HG02763 (cell line): Measurements from ENCODE around the gene PERM1.
"Not testable (repeated sequence)": the region's sequence is repeated elsewhere in the genome, so short reads cannot be mapped to it uniquely, and the experiment has no call there.

Experiments
- ATAC-seq: cut with Tn5 transposase; IDR thresholded peaks from one replicate; pipeline ENCODE4 v1.9.1; 2021; ENCODE audit warnings: mild to moderate bottlenecking, moderate library complexity; ENCODE audit not compliant: unreplicated experiment

PERM1 gene

DNA sequence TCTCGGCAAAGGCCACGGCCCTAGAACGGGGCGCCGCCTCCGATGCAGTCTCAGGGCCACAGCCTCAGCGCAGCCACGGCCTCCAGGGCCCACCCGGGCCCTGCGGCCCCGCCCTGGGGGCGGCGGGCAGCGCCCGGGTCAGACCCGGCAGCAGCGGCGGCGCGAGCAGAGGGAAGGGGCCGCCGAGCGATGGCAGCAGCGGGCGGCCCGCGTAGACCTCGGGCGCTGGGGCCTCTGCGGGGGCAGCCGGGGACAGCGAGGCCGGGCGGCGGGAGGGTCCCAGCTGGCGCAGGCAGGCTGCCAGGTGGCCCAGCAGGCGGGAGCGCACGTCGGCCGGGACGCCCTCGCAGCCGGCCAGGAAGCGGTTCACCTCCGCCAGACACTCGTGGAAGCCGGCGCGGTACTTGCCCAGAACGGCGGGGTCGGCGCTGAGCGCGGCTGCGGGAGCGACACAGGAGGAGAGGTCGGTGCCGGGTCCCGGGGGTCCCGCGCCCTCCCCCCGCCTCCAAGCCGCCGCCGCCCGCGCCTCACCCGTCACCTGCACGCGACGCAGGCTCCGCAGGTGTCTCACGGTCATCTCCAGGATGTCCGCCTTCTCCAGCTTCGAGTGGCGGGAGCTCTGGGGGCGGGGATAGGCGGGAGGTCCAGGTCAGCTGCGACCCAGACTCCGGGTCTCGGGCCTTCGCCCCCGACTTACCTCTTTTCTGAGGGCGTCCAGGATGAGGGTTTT is 17.3 kb upstream of the PERM1 start:
- ATAC-seq: no peak

GRCh38 chr1:998745-998994 is 16.8 kb upstream of the PERM1 start:
- ATAC-seq: no peak

GRCh38 chr1:997993-998744 is 16.3 kb upstream of the PERM1 start:
- ATAC-seq: no peak

- no peak for ATAC-seq
Observed at GRCh38 chr1:997713-997992, 15.8 kb upstream of the PERM1 start.

DNA sequence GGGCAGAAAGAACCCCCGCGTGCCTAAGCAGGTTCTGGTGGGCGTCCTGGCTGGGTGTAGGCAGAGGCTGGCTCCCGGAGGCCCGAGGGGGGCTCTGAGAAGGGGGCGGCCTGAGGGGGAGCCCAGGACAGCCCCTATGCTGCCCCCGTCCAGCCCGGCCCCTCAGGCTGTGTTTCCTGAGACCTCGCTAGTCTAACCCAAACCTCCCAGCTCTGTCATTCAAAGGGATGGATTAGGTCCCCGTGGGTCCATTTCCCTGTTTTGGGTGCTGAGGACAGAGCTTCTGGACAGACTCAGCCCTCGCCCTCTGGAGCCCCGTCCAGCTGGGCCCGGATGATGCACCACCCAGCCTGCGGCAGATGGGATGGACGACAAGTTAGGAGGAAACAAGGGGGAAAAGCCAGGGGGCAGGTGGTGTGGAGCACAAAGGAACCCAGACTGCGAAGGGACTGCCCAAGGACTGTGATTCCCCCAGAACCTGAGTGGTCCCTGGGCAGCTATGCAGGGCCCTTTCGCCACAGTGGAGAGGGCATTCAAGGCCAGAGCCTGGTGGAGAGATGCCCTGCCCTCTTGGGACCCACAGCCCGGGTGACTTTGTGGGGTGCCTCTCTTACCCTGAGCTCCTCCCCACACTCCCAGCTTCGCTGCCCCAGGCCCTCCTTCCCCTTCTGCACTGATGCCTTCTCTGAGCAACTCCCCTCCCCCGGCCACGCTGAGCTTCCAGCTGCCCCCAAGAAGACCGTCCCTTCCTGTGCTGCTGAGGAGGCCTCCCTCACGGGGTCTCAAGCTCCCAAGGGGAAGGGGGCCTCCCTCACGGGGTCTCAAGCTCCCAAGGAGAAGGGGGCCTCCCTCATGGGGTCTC is 15.2 kb upstream of the PERM1 start:
- ATAC-seq: no peak

DNA sequence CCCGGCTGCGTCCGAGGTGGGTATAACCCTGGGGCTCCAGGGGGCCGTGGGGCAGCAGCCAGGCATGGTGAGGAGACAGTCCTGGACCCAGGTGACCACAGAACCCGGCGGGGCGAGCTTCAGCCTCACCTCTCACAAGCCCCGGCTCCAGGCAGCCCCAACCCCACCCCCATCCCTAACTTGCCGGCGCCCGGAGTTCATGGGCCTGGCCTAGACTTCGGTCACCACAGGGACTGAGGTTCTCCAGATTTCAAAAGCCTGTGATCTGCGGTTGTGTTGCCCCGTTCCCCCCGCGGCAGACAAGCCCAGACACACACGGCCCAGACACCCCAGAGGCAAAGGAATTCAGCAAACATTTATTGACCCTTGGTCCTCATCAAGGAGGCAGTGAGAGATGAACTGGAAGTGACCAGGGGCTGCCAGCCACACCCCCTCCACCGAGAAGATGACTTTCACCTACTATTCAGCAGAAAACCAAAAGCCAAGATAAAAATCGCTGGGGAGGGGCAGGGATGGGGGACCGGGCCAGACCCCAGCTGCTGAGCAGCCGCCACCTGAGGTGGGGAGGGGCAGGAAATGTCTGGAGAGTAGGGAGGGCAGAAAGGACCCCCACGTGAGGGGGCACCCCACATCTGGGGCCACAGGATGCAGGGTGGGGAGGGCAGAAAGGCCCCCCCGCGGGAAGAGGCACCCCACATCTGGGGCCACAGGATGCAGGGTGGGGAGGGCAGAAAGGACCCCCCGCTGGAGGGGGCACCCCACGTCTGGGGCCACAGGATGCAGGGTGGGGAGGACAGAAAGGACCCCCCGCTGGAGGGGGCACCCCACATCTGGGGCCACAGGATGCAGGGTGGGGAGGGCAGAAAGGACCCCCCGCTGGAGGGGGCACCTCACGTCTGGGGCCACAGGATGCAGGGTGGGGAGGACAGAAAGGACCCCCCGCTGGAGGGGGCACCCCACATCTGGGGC is 14.1 kb upstream of the PERM1 start:
- no peak for ATAC-seq

- ATAC-seq: not testable (repeated sequence)
Observed at GRCh38 chr1:994546-994945, 12.7 kb upstream of the PERM1 start.

- no peak for ATAC-seq
Observed at GRCh38 chr1:993379-993995, 11.6 kb upstream of the PERM1 start.

GRCh38 chr1:992362-992761 is 10.5 kb upstream of the PERM1 start:
- ATAC-seq: no peak

- ATAC-seq: no peak
Observed at GRCh38 chr1:991895-992294, 10.0 kb upstream of the PERM1 start.

GRCh38 chr1:991275-991674 is 9.4 kb upstream of the PERM1 start:
- not testable (repeated sequence) for ATAC-seq

- not testable (repeated sequence) for ATAC-seq
Observed at GRCh38 chr1:988061-988460, 6.2 kb upstream of the PERM1 start.

GRCh38 chr1:985126-985525 is 3.2 kb upstream of the PERM1 start:
- no peak for ATAC-seq

- ATAC-seq: no peak
Observed at GRCh38 chr1:984476-984814, 2.6 kb upstream of the PERM1 start.

DNA sequence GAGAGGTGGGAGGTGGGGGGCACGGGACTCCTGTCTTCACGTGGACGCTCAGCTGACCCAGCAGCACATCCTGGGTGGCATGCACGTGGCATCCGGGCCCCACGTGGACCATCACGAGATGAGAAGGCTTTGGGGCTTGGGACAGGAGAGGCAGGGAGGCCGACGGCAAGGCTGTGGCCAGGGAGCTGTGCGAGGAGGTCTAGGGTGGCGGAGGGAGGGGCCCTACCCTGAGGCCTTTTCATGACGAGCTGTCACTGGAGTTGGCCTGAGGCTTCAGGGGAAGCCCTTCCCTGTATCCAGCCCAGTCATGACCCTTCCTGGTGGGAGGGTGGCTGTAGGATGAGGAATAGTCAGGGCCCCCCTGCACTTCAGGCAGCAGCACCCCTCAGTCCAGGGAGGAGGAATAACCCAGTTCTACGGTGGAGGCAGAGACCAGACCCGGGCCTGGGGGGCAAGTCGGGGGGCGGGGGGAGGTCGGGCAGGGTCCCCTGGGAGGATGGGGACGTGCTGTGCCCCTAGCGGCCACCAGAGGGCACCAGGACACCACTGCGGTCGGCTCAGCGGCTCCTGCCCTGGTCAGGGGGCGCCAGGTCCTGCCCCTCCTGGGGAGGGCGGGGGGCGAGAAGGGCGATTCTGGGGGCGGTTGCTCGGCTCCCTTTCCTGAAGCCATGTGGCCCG is 2.0 kb upstream of the PERM1 start:
- no peak for ATAC-seq

- ATAC-seq: no peak
Observed at GRCh38 chr1:982765-983436, 1.0 kb upstream of the PERM1 start.

DNA sequence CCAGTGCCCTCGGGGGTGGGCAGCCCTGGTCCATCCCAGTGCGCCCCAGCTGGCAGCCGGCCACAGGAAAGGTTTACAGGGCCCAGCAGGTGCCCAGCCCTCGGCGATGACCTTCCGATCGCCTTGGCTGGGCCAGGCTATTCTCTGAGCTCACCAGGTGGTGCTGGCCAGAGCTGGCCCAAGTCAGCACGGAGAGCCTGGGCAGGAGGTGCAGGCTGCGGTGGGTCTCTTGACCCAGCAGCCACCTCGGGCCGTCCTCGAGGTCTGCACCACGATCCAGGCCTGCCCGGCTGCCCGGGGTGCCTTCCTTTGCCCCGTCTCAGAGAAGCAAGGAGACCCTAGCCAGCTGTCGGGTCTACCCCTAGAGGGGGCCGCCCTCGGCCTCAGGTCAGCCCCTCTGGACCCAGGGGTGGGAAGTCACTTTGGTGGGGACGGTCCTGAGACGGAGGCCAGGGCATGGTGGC is 370 bp downstream of the PERM1 start:
- ATAC-seq: no peak

- no peak for ATAC-seq
Observed at GRCh38 chr1:980602-981395, 1.1 kb downstream of the PERM1 start.

- ATAC-seq: no peak
Observed at GRCh38 chr1:980137-980571, 1.7 kb downstream of the PERM1 start.
